A673 (cell line): Measurements from ENCODE around the gene FXYD2. TPM values are rescaled to one million over a fixed set of nuclear protein-coding genes. Genes with fewer than 3 reads are reported as not detected.

Experiments
- BruUV-seq: library from RNA; stranded (reverse); fragments of 400-500 nt; replicated peaks from 2 replicates; lab custom pipeline; 2021; lab: Mats Ljungman, UMichigan
- CTCF ChIA-PET: fragments of 300-600 bp; sonication (Branson Sonifier 250); formaldehyde crosslinking; loops from one replicate; lab custom pipeline; 2022; ENCODE audit warnings: antibody characterized with exemption; lab: Charles Lee
- POLR2A ChIA-PET: fragments of 300-600 bp; sonication (Branson Sonifier 250); formaldehyde crosslinking; loops from one replicate; lab custom pipeline; 2022; ENCODE audit warnings: antibody characterized with exemption; ENCODE audit not compliant: low non-redundant PET; lab: Charles Lee
- DNase-seq: peaks from one replicate; pipeline ENCODE4 v3.0.0-alpha.2; 2015; ENCODE audit warnings: low spot score
- H3K27ac ChIP-seq: fragments of 200-600 bp; sonication (generic); 2 replicates; pipeline ENCODE4 v1.5.1; 2016; ENCODE audit warnings: mixed run types, low read depth, mild to moderate bottlenecking, mixed read lengths, antibody characterized with exemption, low read length; ENCODE audit not compliant: poor library complexity, severe bottlenecking
- H3K27me3 ChIP-seq: fragments of 200-600 bp; sonication (generic); replicated peaks from 2 replicates; pipeline ENCODE4 v1.6.1; 2017; ENCODE audit warnings: mixed run types, low read depth, mild to moderate bottlenecking, mixed read lengths, antibody characterized with exemption, low read length; ENCODE audit not compliant: insufficient read depth, poor library complexity
- H3K36me3 ChIP-seq: fragments of 200-600 bp; sonication (generic); 2 replicates; pipeline ENCODE4 v1.6.1; 2016; ENCODE audit warnings: mixed run types, mild to moderate bottlenecking, mixed read lengths, antibody characterized with exemption, low read length; ENCODE audit not compliant: insufficient read depth, poor library complexity, severe bottlenecking
- H3K4me1 ChIP-seq: fragments of 200-600 bp; sonication (generic); 2 replicates; pipeline ENCODE4 v1.6.1; 2017; ENCODE audit warnings: mixed run types, mild to moderate bottlenecking, mixed read lengths, antibody characterized with exemption, low read length; ENCODE audit not compliant: insufficient read depth, poor library complexity, severe bottlenecking
- H3K4me3 ChIP-seq: fragments of 200-600 bp; sonication (generic); 2 replicates; pipeline ENCODE4 v1.5.1; 2016; ENCODE audit warnings: low read depth, mixed run types, mild to moderate bottlenecking, mixed read lengths, low read length; ENCODE audit not compliant: poor library complexity, severe bottlenecking
- H3K9me3 ChIP-seq: fragments of 200-600 bp; sonication (generic); 2 replicates; pipeline ENCODE4 v1.6.1; 2016; ENCODE audit warnings: mixed run types, low read depth, mild to moderate bottlenecking, mixed read lengths, antibody characterized with exemption, low read length; ENCODE audit not compliant: poor library complexity, severe bottlenecking
- EZH2 ChIP-seq: fragments of 200-600 bp; sonication (generic); IDR thresholded peaks from 2 replicates; pipeline ENCODE4 v1.6.1; 2017; ENCODE audit warnings: borderline replicate concordance, low read depth, mild to moderate bottlenecking, mixed read lengths, antibody characterized with exemption, low read length; ENCODE audit not compliant: poor library complexity, severe bottlenecking
- intact Hi-C: fragments of 100-400 bp; cut with micrococcal nuclease; formaldehyde crosslinking; loops from one replicate; pipeline ENCODE4 v1.10.0; 2022; ENCODE audit not compliant: unreplicated experiment
- total RNA-seq: library from RNA; stranded (reverse); gene quantifications from 2 replicates; pipeline ENCODE4 v1.2.3, GENCODE V29; 2021
- TF ChIP-seq, protein P1 (sequence below): fragments of 300-800, 200-600 bp; sonication (generic); conservative IDR thresholded peaks from 2 replicates; pipeline ENCODE4 v1.5.1; 2017; ENCODE audit warnings: low read depth, mild to moderate bottlenecking, antibody characterized with exemption, low read length, moderate library complexity, mixed read lengths

The FXYD2 gene
- total RNA-seq, 1 experiment from 2014 or later: not detected

DNA sequence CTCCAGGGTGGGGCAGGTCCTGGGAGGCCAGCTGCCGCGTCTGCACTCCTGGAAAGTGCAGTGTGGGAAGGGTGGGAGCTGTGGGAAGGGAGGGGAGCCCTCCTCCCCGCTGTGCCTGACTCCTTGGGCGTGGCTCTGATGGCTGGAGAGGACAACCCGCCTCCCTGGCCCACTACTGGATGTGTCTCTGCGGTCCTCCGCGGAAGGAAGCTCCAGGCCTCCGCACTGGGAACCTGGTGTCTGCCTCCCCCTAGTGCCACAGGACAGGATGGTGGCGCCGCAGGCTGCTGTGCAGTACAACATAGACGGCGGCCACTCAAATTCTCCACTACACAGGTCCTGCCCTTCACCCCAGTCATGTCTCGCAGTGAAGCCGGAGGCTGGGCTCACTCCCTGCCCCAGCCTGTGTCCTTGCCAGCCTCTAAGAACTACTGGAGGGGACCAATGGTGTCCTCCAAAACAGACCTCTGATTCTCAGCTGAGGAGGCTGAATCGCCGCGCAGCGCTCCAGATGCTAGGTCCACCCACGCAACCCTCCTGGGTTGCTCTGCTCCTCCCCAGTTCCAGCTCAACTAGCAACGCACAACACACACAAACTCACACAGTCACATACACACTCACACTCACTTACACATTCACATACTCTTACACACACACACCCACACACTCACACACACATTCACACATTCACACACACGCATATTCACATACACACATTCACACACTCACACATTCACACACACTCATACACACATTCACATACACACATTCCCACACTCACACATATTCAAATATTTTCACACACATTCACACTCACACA lies 15.1 kb downstream of the FXYD2 start:
- DNase-seq: peak; percentile 81
- H3K36me3 ChIP-seq: no peaks in the 10 kb centered on the region
- no peak overlapping the region for H3K27ac ChIP-seq
- peaks cover 3% of the 10 kb centered on the region for H3K27me3 ChIP-seq
- intact Hi-C loops: loop anchor here (2.0 kb wide), 1 partner anchor 383 kb away; no protein-coding TSS in a partner anchor
- H3K9me3 ChIP-seq: no peaks in the 10 kb centered on the region
- no peak for TF ChIP-seq EZH2
- TF ChIP-seq, protein P1, sequence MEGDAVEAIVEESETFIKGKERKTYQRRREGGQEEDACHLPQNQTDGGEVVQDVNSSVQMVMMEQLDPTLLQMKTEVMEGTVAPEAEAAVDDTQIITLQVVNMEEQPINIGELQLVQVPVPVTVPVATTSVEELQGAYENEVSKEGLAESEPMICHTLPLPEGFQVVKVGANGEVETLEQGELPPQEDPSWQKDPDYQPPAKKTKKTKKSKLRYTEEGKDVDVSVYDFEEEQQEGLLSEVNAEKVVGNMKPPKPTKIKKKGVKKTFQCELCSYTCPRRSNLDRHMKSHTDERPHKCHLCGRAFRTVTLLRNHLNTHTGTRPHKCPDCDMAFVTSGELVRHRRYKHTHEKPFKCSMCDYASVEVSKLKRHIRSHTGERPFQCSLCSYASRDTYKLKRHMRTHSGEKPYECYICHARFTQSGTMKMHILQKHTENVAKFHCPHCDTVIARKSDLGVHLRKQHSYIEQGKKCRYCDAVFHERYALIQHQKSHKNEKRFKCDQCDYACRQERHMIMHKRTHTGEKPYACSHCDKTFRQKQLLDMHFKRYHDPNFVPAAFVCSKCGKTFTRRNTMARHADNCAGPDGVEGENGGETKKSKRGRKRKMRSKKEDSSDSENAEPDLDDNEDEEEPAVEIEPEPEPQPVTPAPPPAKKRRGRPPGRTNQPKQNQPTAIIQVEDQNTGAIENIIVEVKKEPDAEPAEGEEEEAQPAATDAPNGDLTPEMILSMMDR: peak; percentile 76
- no TSS peak for BruUV-seq
- CTCF ChIA-PET: interaction anchor here (0.6 to 3.1 kb wide), 10 partner anchors 8 to 493 kb away, joined by 3 to 59 read pairs (median 4); no protein-coding TSS in a partner anchor
- H3K4me1 ChIP-seq: peaks cover 14% of the 10 kb centered on the region
- POLR2A ChIA-PET: interaction anchor here (0.7 kb wide), 1 partner anchor 262 kb away, joined by 6 read pairs; no protein-coding TSS in a partner anchor
- peak overlapping the region; percentile 24 for H3K4me3 ChIP-seq

DNA sequence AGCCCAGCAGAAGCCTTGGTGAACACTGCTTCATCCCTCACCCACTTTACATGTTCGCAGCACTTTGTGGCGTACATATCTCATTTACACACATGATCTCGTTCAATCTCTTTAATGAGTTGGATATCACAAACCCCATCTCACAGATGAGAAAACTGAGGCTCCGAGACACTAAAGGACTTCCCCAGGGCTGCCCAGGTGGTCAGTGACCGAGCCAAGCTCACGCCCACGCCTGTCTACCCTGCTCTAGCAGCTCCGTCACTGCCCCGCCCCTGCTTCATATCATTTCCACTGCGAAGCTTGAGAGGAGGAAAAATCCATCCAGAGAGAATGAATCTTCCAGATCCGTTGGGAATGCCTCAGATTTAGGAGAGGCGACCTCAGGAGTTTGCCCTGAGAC lies 15.8 kb downstream of the FXYD2 start:
- no peak for DNase-seq
- no TSS peak for BruUV-seq
- no peak overlapping the region for H3K4me3 ChIP-seq
- TF ChIP-seq, protein P1: no peak
- TF ChIP-seq EZH2: no peak
- H3K9me3 ChIP-seq: no peaks in the 10 kb centered on the region
- ChIA-PET POLR2A (interaction anchor here (0.7 kb wide), 1 partner anchor 261 kb away, joined by 6 read pairs; no protein-coding TSS in a partner anchor), CTCF (interaction anchor here (0.6 to 3.1 kb wide), 7 partner anchors 9 to 492 kb away, joined by 3 to 59 read pairs (median 4); no protein-coding TSS in a partner anchor)
- H3K27ac ChIP-seq: no peak overlapping the region
- H3K36me3 ChIP-seq: no peaks in the 10 kb centered on the region
- H3K27me3 ChIP-seq: peaks cover 3% of the 10 kb centered on the region
- peaks cover 11% of the 10 kb centered on the region for H3K4me1 ChIP-seq
- intact Hi-C loops: loop anchor here (2.0 kb wide), 1 partner anchor 382 kb away; no protein-coding TSS in a partner anchor

DNA sequence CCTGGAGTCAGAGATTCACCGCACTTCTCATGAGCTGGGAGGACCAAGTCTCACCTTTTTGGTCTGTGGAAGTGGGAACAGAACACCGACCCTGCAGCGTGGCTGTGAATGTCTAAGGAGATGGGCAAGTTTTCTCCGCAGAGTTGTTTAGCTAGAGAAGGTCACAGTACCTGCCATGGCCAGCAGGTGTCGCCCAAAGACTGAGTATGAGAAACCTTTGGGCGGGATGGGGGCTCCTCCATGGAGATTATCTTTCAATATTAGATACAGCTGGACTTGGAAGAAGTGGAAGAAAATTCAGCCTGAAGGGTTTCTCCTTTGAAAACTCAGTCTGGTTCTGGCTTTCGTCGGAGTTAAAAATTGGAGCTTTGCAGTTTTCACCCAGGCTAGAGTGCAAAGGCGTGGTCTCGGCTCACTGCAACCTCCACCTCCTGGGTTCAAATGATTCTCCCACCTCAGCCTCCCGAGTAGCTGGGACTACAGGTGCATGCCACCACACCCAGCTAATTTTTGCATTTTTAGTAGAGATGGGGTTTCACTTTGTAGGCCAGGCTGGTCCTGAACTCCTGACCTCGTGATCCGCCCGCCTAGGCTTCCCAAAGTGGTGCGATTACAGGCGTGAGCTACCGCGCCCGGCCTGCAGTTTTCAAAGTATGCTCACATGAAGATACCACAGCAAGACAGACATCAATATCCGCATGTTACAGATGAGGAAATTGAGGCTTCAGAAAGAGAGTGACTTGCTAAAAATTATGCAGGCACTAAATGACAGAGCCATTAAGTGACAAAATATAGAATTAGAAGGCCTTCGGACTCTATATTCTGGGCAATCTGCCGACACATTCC lies 16.8 kb downstream of the FXYD2 start:
- BruUV-seq: no TSS peak
- DNase-seq: peak; percentile 83
- intact Hi-C loops: loop anchor here (2.0 kb wide), 1 partner anchor 381 kb away; no protein-coding TSS in a partner anchor
- Histone ChIP-seq H3K4me3 (no peak overlapping the region), H3K9me3 (no peaks in the 10 kb centered on the region), H3K27me3 (peaks cover 3% of the 10 kb centered on the region), H3K4me1 (peaks cover 11% of the 10 kb centered on the region), H3K27ac (no peak overlapping the region), H3K36me3 (no peaks in the 10 kb centered on the region)
- TF ChIP-seq EZH2: no peak
- TF ChIP-seq, protein P1: peak; percentile 93
- CTCF ChIA-PET: interaction anchor here (0.5 to 3.1 kb wide), 13 partner anchors 9 to 381 kb away, joined by 3 to 59 read pairs (median 4); no protein-coding TSS in a partner anchor
- POLR2A ChIA-PET: interaction anchor here (0.5 to 1.0 kb wide), 2 partner anchors 14 to 139 kb away, joined by 3 to 8 read pairs; no protein-coding TSS in a partner anchor
